ENCODE data around the gene LRRC57.

- TF ChIP-seq CTCF (IDR thresholded peaks at IDR 0.05; ENCODE audit: control extremely low read depth in 1 of 3, insufficient read depth in 1 of 3, low read depth in 1 of 3, low read length in 3 of 3) (no peak), JUN (IDR thresholded peaks at IDR 0.05; ENCODE audit: low read depth, low read length) (no peak), POU5F1 (IDR thresholded peaks at IDR 0.05; ENCODE audit: low read depth, low read length) (no peak), EZH2 (IDR thresholded peaks at IDR 0.05; ENCODE audit: low read depth, low read length, severe bottlenecking) (no peak), POLR2AphosphoS5 (IDR thresholded peaks at IDR 0.05; ENCODE audit: low read depth, low read length) (no peak), KDM1A (IDR thresholded peaks at IDR 0.05; ENCODE audit: borderline replicate concordance, low read length) (no peak)
Measured at GRCh38 chr15:42508263-42508690, 40.3 kb downstream of the LRRC57 start.
